Body of pancreas (tissue), 4 donors: ENCODE results near the gene BPIFB4.

Source experiments
- CTCF ChIP-seq, 7 experiments: fragments of 450-650 bp in 4 of 7; fragments of 200-600 bp in 3 of 7; sonication (generic) in 3 of 7; IDR thresholded peaks; one replicate each; pipeline ENCODE4 v1.5.1; 2016 to 2019; ENCODE audit warnings: antibody characterized with exemption in 7 of 7
- POLR2A ChIP-seq, 3 donors: fragments of 450-650 bp; IDR thresholded peaks; one replicate each; pipeline ENCODE4 v1.6.1; 2016; ENCODE audit warnings: antibody characterized with exemption in 3 of 3, mild to moderate bottlenecking in 2 of 3

DNA sequence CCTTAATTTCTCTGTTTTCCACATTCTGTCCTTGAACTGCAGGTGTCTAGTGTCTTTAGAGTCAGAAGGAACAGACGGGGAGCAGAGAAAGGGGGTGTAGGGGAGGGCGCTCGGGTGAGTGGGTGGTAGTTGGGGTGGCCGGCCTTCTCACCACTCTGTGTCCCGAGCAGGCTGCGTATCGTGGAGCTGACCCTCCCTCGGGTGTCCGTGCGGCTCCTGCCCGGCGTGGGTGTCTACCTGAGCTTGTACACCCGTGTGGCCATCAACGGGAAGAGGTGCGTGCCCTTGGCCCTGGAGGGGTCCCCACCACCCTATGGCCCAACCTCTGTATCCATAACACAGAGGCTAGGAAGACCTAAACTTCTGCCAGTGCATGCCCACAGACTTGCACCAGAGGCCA lies 5.3 kb downstream of the BPIFB4 start:
- TF ChIP-seq POLR2A (IDR thresholded peaks at IDR 0.05): no peak
- TF ChIP-seq CTCF (IDR thresholded peaks at IDR 0.05): no peak
